Mesendoderm (in vitro differentiated cells): ENCODE data around the gene MYOM3.

ENCODE experiments used
- DNase-seq: peaks from one replicate; pipeline ENCODE4 v3.0.0; 2013
- H2AK5ac ChIP-seq: 2 replicates; pipeline ENCODE4 v1.6.1; 2013; ENCODE audit warnings: low read length, inconsistent platforms
- H2BK120ac ChIP-seq: 2 replicates; pipeline ENCODE4 v1.6.1; 2013; ENCODE audit warnings: low read depth, mild to moderate bottlenecking, low read length, moderate library complexity, mixed read lengths
- H2BK15ac ChIP-seq: replicated peaks from 2 replicates; pipeline ENCODE4 v1.6.1; 2013; ENCODE audit warnings: low read depth, mild to moderate bottlenecking, moderate library complexity
- H2BK5ac ChIP-seq: 2 replicates; pipeline ENCODE4 v1.6.1; 2013; ENCODE audit warnings: low read length, inconsistent platforms
- H3K18ac ChIP-seq: 2 replicates; pipeline ENCODE4 v1.6.1; 2013; ENCODE audit warnings: mild to moderate bottlenecking, low read length, mixed read lengths
- H3K23ac ChIP-seq: one replicate; pipeline ENCODE4 v1.6.1; 2013; ENCODE audit warnings: low read length
- H3K27ac ChIP-seq: 2 replicates; pipeline ENCODE4 v1.5.1; 2013; ENCODE audit warnings: low read depth, mild to moderate bottlenecking, inconsistent platforms, low read length, moderate library complexity
- H3K27me3 ChIP-seq: 2 replicates; pipeline ENCODE4 v1.6.1; 2013; ENCODE audit warnings: low read length, control low read depth, mild to moderate bottlenecking, inconsistent platforms; ENCODE audit not compliant: insufficient read depth, poor library complexity
- H3K36me3 ChIP-seq: 2 replicates; pipeline ENCODE4 v1.6.1; 2013; ENCODE audit warnings: low read length, inconsistent platforms; ENCODE audit not compliant: control insufficient read depth, insufficient read depth
- H3K4ac ChIP-seq: one replicate; pipeline ENCODE4 v1.6.1; 2013; ENCODE audit warnings: low read depth, mild to moderate bottlenecking, low read length, moderate library complexity
- H3K4me1 ChIP-seq: 2 replicates; pipeline ENCODE4 v1.6.1; 2013; ENCODE audit warnings: low read depth, low read length, inconsistent platforms; ENCODE audit not compliant: control insufficient read depth
- H3K4me2 ChIP-seq: 2 replicates; pipeline ENCODE4 v1.6.1; 2013; ENCODE audit warnings: low read length
- H3K4me3 ChIP-seq: 2 replicates; pipeline ENCODE4 v1.5.1; 2013; ENCODE audit warnings: mild to moderate bottlenecking, low read length
- H3K56ac ChIP-seq: one replicate; pipeline ENCODE4 v1.6.1; 2013; ENCODE audit warnings: low read length
- H3K79me1 ChIP-seq: 2 replicates; pipeline ENCODE4 v1.6.1; 2013; ENCODE audit warnings: low read length, inconsistent platforms
- H3K79me2 ChIP-seq: 2 replicates; pipeline ENCODE4 v1.6.1; 2013; ENCODE audit warnings: mild to moderate bottlenecking, low read length; ENCODE audit not compliant: control insufficient read depth, insufficient read depth
- H3K9ac ChIP-seq: 2 replicates; pipeline ENCODE4 v1.6.1; 2013; ENCODE audit warnings: low read length, inconsistent platforms
- H4K5ac ChIP-seq: one replicate; pipeline ENCODE4 v1.6.1; 2013; ENCODE audit warnings: low read length
- H4K8ac ChIP-seq: one replicate; pipeline ENCODE4 v1.6.1; 2013; ENCODE audit warnings: low read depth, mild to moderate bottlenecking, control low read depth, low read length, moderate library complexity
- WGBS: extraction: QIAGEN DNeasy Blood & Tissue Kit; methylation state at CpG from one replicate; pipeline ENCODE4 v1.1.7; 2013; ENCODE audit warnings: low lambda C conversion rate, missing lambda C conversion rate; ENCODE audit not compliant: insufficient coverage; ENCODE audit errors: extremely low coverage; 5-methylcytosine and 5-hydroxymethylcytosine counted together

Gene MYOM3

DNA sequence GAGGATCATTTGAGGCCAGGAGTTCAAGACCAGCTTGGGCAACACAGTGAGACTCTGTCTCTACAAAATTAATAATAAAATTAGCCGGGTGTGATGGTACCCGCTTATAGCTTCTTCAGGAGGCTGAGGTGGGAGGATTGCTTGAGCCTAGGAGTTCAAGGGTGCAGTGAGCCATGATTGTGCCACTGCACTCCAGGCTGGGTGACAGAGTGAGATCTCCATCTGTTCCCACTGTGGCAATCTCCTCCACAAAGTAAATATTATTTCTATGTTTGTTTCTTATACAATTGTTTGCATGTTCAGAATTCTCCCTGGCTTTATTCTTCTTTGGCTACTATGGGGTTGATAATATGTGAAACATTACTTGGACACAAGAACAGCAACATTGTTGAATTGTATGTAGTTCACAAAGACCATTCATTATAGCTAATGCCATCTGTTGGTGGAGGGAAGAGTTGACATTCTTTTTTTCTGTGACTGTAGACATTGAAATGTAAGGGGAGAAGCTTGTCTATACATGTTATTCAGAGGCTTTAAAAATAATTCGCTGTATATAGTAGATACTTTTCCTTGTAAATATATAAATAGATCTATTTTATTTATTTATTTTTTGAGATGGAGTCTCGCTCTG, 84.0 kb downstream of the MYOM3 start:
- H4K8ac ChIP-seq: no peak overlapping the region
- no CpG with 5 or more reads among the region's 4 CpGs for WGBS
- no peak overlapping the region for H3K18ac ChIP-seq

GRCh38 chr1:24022581-24023361, 89.2 kb downstream of the MYOM3 start:
- Histone ChIP-seq H3K4ac (no peak overlapping the region), H3K18ac (no peak overlapping the region), H4K5ac (no peak overlapping the region), H2BK5ac (no peak overlapping the region), H4K8ac (no peak overlapping the region), H3K79me2 (no peaks in the 10 kb centered on the region), H3K4me3 (no peak overlapping the region), H3K27ac (no peak overlapping the region), H3K23ac (no peak overlapping the region), H3K56ac (peak overlapping the region; percentile 44), H2BK15ac (no peak overlapping the region), H3K36me3 (no peaks in the 10 kb centered on the region), H3K79me1 (no peaks in the 10 kb centered on the region), H2AK5ac (no peak overlapping the region), H3K9ac (no peak overlapping the region), H3K4me1 (no peaks in the 10 kb centered on the region), H2BK120ac (no peak overlapping the region), H3K27me3 (no peaks in the 10 kb centered on the region), H3K4me2 (no peak overlapping the region)
- no CpG with 5 or more reads among the region's 4 CpGs for WGBS
- peak; percentile 44 for DNase-seq

More for the DNA sequence above, 84.0 kb downstream of the MYOM3 start:
- H2BK5ac ChIP-seq: no peak overlapping the region
- H3K79me2 ChIP-seq: no peaks in the 10 kb centered on the region
- H2BK120ac ChIP-seq: no peak overlapping the region
- no peak overlapping the region for H2BK15ac ChIP-seq
- H3K27ac ChIP-seq: no peak overlapping the region
- no peak overlapping the region for H3K4ac ChIP-seq
- H3K36me3 ChIP-seq: no peaks in the 10 kb centered on the region
- no peak overlapping the region for H3K56ac ChIP-seq
- H3K23ac ChIP-seq: no peak overlapping the region
- no peak overlapping the region for H4K5ac ChIP-seq
- no peak for DNase-seq
- H3K4me1 ChIP-seq: no peaks in the 10 kb centered on the region
- H3K9ac ChIP-seq: no peak overlapping the region
- H2AK5ac ChIP-seq: no peak overlapping the region
- H3K4me2 ChIP-seq: no peak overlapping the region
- no peaks in the 10 kb centered on the region for H3K79me1 ChIP-seq
- no peaks in the 10 kb centered on the region for H3K27me3 ChIP-seq
- no peak overlapping the region for H3K4me3 ChIP-seq

GRCh38 chr1:24021403-24022266, 90.3 kb downstream of the MYOM3 start:
- H3K36me3 ChIP-seq: no peaks in the 10 kb centered on the region
- DNase-seq: no peak
- no peak overlapping the region for H2BK120ac ChIP-seq
- no peak overlapping the region for H2AK5ac ChIP-seq
- no peak overlapping the region for H4K5ac ChIP-seq
- no peak overlapping the region for H2BK5ac ChIP-seq
- no peak overlapping the region for H2BK15ac ChIP-seq
- no CpG with 5 or more reads among the region's 7 CpGs for WGBS
- no peaks in the 10 kb centered on the region for H3K27me3 ChIP-seq
- no peak overlapping the region for H3K27ac ChIP-seq
- no peaks in the 10 kb centered on the region for H3K4me1 ChIP-seq
- H3K4me2 ChIP-seq: no peak overlapping the region
- H3K56ac ChIP-seq: no peak overlapping the region
- no peaks in the 10 kb centered on the region for H3K79me2 ChIP-seq
- H3K79me1 ChIP-seq: no peaks in the 10 kb centered on the region
- no peak overlapping the region for H3K4ac ChIP-seq
- H3K18ac ChIP-seq: no peak overlapping the region
- no peak overlapping the region for H4K8ac ChIP-seq
- no peak overlapping the region for H3K9ac ChIP-seq
- no peak overlapping the region for H3K23ac ChIP-seq
- H3K4me3 ChIP-seq: no peak overlapping the region

DNA sequence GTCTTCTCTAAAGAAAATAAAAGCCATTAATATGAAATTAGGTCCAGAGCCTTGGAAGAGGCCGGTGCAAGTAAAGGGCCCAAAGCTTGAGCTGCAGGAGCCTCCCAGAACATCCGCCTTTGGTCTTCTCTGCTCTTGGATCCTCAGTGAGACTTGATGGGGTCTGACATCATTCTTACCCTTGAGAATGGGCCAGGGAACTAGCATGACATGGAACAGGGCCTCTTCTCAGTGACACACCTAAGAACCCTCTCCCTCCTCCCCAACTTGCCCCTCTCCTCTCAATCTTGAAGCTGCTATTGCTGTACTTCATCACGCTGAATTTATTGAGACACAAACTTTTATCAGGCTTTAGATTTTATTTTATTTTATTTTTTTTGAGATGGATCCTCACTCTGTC, 91.5 kb downstream of the MYOM3 start:
- no peak overlapping the region for H2BK15ac ChIP-seq
- no peaks in the 10 kb centered on the region for H3K36me3 ChIP-seq
- no peaks in the 10 kb centered on the region for H3K27me3 ChIP-seq
- no peak overlapping the region for H3K4me2 ChIP-seq
- no peaks in the 10 kb centered on the region for H3K4me1 ChIP-seq
- no peak overlapping the region for H3K56ac ChIP-seq
- H2BK5ac ChIP-seq: no peak overlapping the region
- no CpG with 5 or more reads among the region's 3 CpGs for WGBS
- no peak overlapping the region for H4K8ac ChIP-seq
- no peak overlapping the region for H2BK120ac ChIP-seq
- no peak overlapping the region for H2AK5ac ChIP-seq
- DNase-seq: no peak
- H3K79me1 ChIP-seq: no peaks in the 10 kb centered on the region
- no peak overlapping the region for H3K4ac ChIP-seq
- H3K4me3 ChIP-seq: no peak overlapping the region
- H4K5ac ChIP-seq: no peak overlapping the region
- no peak overlapping the region for H3K23ac ChIP-seq
- H3K9ac ChIP-seq: no peak overlapping the region
- no peaks in the 10 kb centered on the region for H3K79me2 ChIP-seq
- no peak overlapping the region for H3K18ac ChIP-seq
- H3K27ac ChIP-seq: no peak overlapping the region

GRCh38 chr1:24020025-24020424, 91.9 kb downstream of the MYOM3 start:
- Histone ChIP-seq H3K4me1 (no peaks in the 10 kb centered on the region), H4K8ac (no peak overlapping the region), H2BK120ac (no peak overlapping the region), H3K23ac (no peak overlapping the region), H3K4ac (no peak overlapping the region), H3K4me2 (no peak overlapping the region), H2AK5ac (no peak overlapping the region), H3K56ac (no peak overlapping the region), H3K18ac (no peak overlapping the region), H3K4me3 (no peak overlapping the region), H3K27me3 (no peaks in the 10 kb centered on the region), H2BK15ac (no peak overlapping the region), H3K79me2 (no peaks in the 10 kb centered on the region), H4K5ac (no peak overlapping the region), H3K79me1 (no peaks in the 10 kb centered on the region), H3K27ac (no peak overlapping the region), H2BK5ac (no peak overlapping the region), H3K9ac (no peak overlapping the region), H3K36me3 (no peaks in the 10 kb centered on the region)
- WGBS: no CpG with 5 or more reads among the region's 5 CpGs
- no peak for DNase-seq
